NT2/D1 (cell line): ENCODE results near the gene FAM216A.

Experiments
- SUZ12 ChIP-seq: IDR thresholded peaks from 2 replicates; pipeline ENCODE4 v1.6.1; 2011; ENCODE audit not compliant: insufficient read length, insufficient read depth; ENCODE audit errors: extremely low read depth
- ZNF274 ChIP-seq: IDR thresholded peaks from 2 replicates; pipeline ENCODE4 v1.6.1; 2011; ENCODE audit warnings: mild to moderate bottlenecking, low read depth, low read length

- TF ChIP-seq SUZ12 (no peak), ZNF274 (no peak)
These were observed 33.4 kb downstream of the FAM216A start, which contains the start of the genes RAD9B and VPS29 for GRCh38 chr12:110501752-110502738.
